Stimulated activated memory B cell treated with anti-CD40 and anti-IgM and Interleukin-4, amounts not matched to agents 10 μg/mL and 1 μg/mL and 100 μg/mL, for 72 hours (primary cell): ENCODE data around the gene GRIK2.
A peak's percentile ranks its signal among the peaks of the same experiment; 100 is the strongest.

Experiments used
- ATAC-seq: fragments of 150-1000 bp; cut with Tn5 transposase; 2 replicates; pipeline ENCODE4 v1.10.0; 2021
- H3K27ac Mint-ChIP-seq: one replicate; pipeline ENCODE4 v1.8.0; 2022; ENCODE audit warnings: mild to moderate bottlenecking, mixed read lengths
- H3K27me3 Mint-ChIP-seq: one replicate; pipeline ENCODE4 v1.8.0; 2022; ENCODE audit warnings: mixed read lengths
- H3K36me3 Mint-ChIP-seq: one replicate; pipeline ENCODE4 v1.8.0; 2022; ENCODE audit warnings: mixed read lengths
- H3K4me1 Mint-ChIP-seq: one replicate; pipeline ENCODE4 v1.8.0; 2022; ENCODE audit warnings: mixed read lengths
- H3K4me3 Mint-ChIP-seq: one replicate; pipeline ENCODE4 v1.8.0; 2022; ENCODE audit warnings: mild to moderate bottlenecking, moderate library complexity, mixed read lengths
- H3K9me3 Mint-ChIP-seq: one replicate; pipeline ENCODE4 v1.8.0; 2022; ENCODE audit warnings: mixed read lengths

Gene GRIK2

GRCh38 chr6:101650402-101651100 lies 257.0 kb downstream of the GRIK2 start:
- H3K27ac Mint-ChIP-seq = no peak overlapping the region
- H3K4me3 Mint-ChIP-seq = no peak overlapping the region
- ATAC-seq = no peak
- no peaks in the 10 kb centered on the region for H3K4me1 Mint-ChIP-seq
- no peaks in the 10 kb centered on the region for H3K27me3 Mint-ChIP-seq
- no peaks in the 10 kb centered on the region for H3K36me3 Mint-ChIP-seq
- peaks cover 6% of the 10 kb centered on the region for H3K9me3 Mint-ChIP-seq

GRCh38 chr6:101652079-101652478 lies 258.6 kb downstream of the GRIK2 start:
- Mint-ChIP-seq H3K4me1 (no peaks in the 10 kb centered on the region), H3K4me3 (no peak overlapping the region), H3K27ac (no peak overlapping the region), H3K9me3 (peaks cover 6% of the 10 kb centered on the region), H3K27me3 (no peaks in the 10 kb centered on the region), H3K36me3 (no peaks in the 10 kb centered on the region)
- no peak for ATAC-seq

DNA sequence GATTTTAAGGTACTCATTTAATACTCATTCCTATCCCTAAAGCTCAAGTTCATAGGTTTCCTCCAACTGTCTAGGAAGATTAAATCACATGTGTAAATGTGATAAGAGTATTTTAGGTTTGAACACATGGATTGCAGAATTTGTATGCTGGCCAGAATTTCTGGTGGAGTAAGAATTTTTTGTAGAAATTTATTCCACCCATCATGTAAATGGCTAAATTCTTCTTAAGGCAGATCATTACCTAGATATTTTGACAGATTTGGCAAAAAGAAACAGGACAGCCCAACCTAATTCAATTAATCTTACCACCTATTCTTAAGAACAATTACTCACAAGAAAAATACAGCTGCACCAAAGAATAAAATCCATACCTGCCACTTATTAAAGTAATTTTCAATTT lies 261.6 kb downstream of the GRIK2 start:
- peaks cover 9% of the 10 kb centered on the region for H3K9me3 Mint-ChIP-seq
- H3K4me3 Mint-ChIP-seq = no peak overlapping the region
- H3K36me3 Mint-ChIP-seq = no peaks in the 10 kb centered on the region
- no peaks in the 10 kb centered on the region for H3K27me3 Mint-ChIP-seq
- H3K27ac Mint-ChIP-seq = no peak overlapping the region
- ATAC-seq = no peak
- H3K4me1 Mint-ChIP-seq = no peaks in the 10 kb centered on the region

- Mint-ChIP-seq H3K4me1 (no peaks in the 10 kb centered on the region), H3K9me3 (peaks cover 8% of the 10 kb centered on the region), H3K4me3 (no peak overlapping the region), H3K27ac (no peak overlapping the region), H3K27me3 (no peaks in the 10 kb centered on the region), H3K36me3 (no peaks in the 10 kb centered on the region)
- ATAC-seq = no peak
Measured at GRCh38 chr6:101662111-101662897, 268.8 kb downstream of the GRIK2 start.

DNA sequence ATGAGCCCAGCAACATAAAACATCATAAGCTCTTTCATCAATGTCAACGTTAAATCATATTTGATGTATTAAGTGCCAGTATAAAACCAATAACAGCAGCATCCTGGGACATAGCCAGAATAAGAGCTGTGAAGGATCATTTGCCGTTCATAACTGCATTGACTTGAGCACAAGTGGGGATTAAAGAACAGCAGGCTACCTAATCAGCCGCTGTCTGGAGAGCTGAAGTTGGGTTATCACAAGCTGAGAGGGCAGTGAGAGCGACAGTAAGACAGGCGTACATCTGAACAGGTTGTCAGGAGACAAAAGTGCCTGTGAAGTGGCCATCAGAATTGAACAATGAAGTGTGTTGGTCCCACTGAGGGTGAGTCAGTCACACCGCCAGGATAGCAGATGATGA lies 269.6 kb downstream of the GRIK2 start:
- Mint-ChIP-seq H3K4me3 (no peak overlapping the region), H3K9me3 (peaks cover 6% of the 10 kb centered on the region), H3K4me1 (no peaks in the 10 kb centered on the region), H3K36me3 (no peaks in the 10 kb centered on the region), H3K27me3 (no peaks in the 10 kb centered on the region), H3K27ac (no peak overlapping the region)
- ATAC-seq = no peak

- no peak overlapping the region for H3K27ac Mint-ChIP-seq
- no peak overlapping the region for H3K4me3 Mint-ChIP-seq
- no peaks in the 10 kb centered on the region for H3K4me1 Mint-ChIP-seq
- peaks cover 4% of the 10 kb centered on the region for H3K9me3 Mint-ChIP-seq
- H3K27me3 Mint-ChIP-seq = no peaks in the 10 kb centered on the region
- no peak for ATAC-seq
- H3K36me3 Mint-ChIP-seq = no peaks in the 10 kb centered on the region
Measured at GRCh38 chr6:101666256-101666655, 272.7 kb downstream of the GRIK2 start.

DNA sequence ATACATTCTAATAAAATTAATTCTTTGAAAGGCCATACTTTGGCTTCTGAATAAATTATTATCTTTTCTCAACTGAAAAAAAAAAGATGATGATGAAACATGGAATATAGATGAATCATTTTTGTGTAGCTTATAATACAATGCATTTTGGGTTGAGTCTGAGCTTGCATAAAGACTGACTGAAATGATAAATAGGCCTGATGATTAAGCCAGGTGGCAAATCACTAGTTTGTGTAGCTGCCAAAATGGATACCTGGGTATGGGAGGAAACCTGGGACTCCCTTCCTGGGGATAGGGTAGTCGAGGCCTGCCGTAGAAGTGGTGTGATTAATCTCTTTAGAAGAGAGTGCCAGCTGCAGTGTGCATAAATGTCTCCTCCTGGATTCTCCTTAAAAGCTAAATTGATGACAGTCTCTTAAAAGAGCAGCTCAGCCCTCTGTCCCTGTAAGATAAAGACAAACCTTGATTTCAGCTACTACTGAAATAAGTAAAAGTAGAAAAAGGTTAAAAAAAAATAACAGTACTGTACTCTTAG lies 275.1 kb downstream of the GRIK2 start:
- H3K9me3 Mint-ChIP-seq = peaks cover 4% of the 10 kb centered on the region
- no peak for ATAC-seq
- no peaks in the 10 kb centered on the region for H3K27me3 Mint-ChIP-seq
- no peak overlapping the region for H3K4me3 Mint-ChIP-seq
- no peaks in the 10 kb centered on the region for H3K4me1 Mint-ChIP-seq
- H3K27ac Mint-ChIP-seq = no peak overlapping the region
- H3K36me3 Mint-ChIP-seq = no peaks in the 10 kb centered on the region

DNA sequence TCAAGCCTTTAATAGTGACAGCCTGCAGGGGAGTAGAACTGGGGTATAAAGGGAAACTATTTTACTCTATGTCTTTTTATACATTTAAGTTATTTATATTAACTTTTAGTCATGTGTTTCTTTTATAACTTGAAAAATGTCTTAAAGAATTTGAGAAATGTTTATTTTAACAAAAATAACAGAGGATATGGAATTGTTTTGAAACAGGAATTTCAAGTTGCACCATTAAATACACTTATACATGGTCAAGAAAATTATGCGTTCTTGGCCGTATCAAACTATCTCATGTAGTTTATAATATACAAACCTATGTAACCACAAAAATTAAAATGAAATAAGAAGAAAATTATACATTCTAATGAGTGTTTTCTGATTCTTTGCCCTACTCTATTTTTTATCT lies 282.7 kb downstream of the GRIK2 start:
- Mint-ChIP-seq H3K4me1 (no peaks in the 10 kb centered on the region), H3K27me3 (no peaks in the 10 kb centered on the region), H3K36me3 (no peaks in the 10 kb centered on the region), H3K27ac (no peak overlapping the region), H3K9me3 (no peaks in the 10 kb centered on the region), H3K4me3 (no peak overlapping the region)
- ATAC-seq = no peak

DNA sequence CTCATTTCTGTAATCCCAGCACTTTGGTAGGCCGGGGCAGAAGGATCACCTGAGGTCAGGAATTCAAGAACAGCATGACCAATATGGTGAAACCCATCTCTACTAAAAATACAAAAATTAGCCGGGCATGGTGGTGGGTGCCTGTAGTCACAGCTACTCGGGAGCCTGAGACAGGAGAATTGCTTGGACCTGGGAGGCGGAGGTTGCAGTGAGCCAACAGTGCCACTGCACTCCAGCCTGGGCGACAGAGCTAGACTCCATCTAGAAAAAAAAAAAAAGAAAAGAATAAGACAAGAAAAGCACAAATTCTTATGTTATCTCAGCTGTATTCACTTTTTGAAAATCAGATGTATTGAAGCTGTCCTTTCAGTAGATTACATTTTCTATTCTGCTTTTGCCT lies 289.4 kb downstream of the GRIK2 start:
- H3K27me3 Mint-ChIP-seq = no peaks in the 10 kb centered on the region
- H3K4me1 Mint-ChIP-seq = no peaks in the 10 kb centered on the region
- no peak overlapping the region for H3K27ac Mint-ChIP-seq
- no peak overlapping the region for H3K4me3 Mint-ChIP-seq
- no peaks in the 10 kb centered on the region for H3K36me3 Mint-ChIP-seq
- ATAC-seq = no peak
- H3K9me3 Mint-ChIP-seq = no peaks in the 10 kb centered on the region

- Mint-ChIP-seq H3K36me3 (no peaks in the 10 kb centered on the region), H3K27me3 (no peaks in the 10 kb centered on the region), H3K27ac (no peak overlapping the region), H3K4me3 (no peak overlapping the region), H3K4me1 (no peaks in the 10 kb centered on the region), H3K9me3 (no peaks in the 10 kb centered on the region)
- no peak for ATAC-seq
Measured at GRCh38 chr6:101683884-101684283, 290.4 kb downstream of the GRIK2 start.

DNA sequence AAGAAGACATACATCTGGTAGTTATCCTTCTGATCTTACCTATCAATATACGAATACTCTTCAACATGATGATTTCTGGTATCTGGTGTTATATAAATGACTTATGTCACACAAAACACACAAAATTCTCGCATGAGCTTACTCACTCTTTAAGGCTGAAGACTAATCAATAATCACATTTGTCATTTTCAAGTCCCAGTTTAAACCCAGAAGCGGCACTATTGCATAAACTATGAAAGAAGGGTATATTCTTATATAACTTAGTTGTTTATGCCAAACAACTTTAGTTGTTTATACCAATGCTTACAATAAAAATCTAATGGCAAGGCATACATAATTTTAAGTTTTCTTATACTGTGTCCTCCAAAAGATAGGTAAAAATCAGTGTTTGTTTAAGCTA lies 293.1 kb downstream of the GRIK2 start:
- ATAC-seq = no peak

GRCh38 chr6:101689156-101689555 lies 295.6 kb downstream of the GRIK2 start:
- no peaks in the 10 kb centered on the region for H3K36me3 Mint-ChIP-seq
- H3K4me3 Mint-ChIP-seq = no peak overlapping the region
- no peaks in the 10 kb centered on the region for H3K9me3 Mint-ChIP-seq
- H3K27ac Mint-ChIP-seq = no peak overlapping the region
- H3K4me1 Mint-ChIP-seq = no peaks in the 10 kb centered on the region
- no peak for ATAC-seq
- H3K27me3 Mint-ChIP-seq = no peaks in the 10 kb centered on the region

More for the DNA sequence above, 293.1 kb downstream of the GRIK2 start:
- Mint-ChIP-seq H3K27ac (no peak overlapping the region), H3K27me3 (no peaks in the 10 kb centered on the region), H3K4me3 (no peak overlapping the region), H3K36me3 (no peaks in the 10 kb centered on the region), H3K9me3 (no peaks in the 10 kb centered on the region), H3K4me1 (no peaks in the 10 kb centered on the region)

GRCh38 chr6:101689695-101690094 lies 296.2 kb downstream of the GRIK2 start:
- no peaks in the 10 kb centered on the region for H3K9me3 Mint-ChIP-seq
- H3K4me3 Mint-ChIP-seq = no peak overlapping the region
- H3K4me1 Mint-ChIP-seq = no peaks in the 10 kb centered on the region

DNA sequence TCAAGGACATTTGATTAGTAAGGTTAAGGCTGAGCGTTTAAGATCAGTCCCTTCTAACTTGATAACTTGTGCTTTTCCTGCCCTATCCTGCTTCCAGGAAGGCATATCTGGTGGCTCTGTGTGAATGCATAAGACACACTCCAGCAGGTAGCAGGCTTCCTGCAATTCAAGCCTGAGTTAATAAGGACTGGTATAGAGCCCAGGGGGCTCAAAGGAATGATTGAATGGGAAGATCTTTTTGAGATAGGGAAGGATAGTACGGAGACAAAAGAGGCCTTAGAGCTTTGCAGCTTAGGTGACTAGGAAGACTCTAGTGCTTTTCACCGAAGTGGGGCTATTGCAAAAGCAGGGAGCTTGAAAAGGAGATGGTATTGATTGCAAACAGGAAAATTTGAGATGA lies 307.1 kb downstream of the GRIK2 start:
- peaks cover 6% of the 10 kb centered on the region for H3K9me3 Mint-ChIP-seq
- no peaks in the 10 kb centered on the region for H3K27me3 Mint-ChIP-seq
- H3K4me1 Mint-ChIP-seq = no peaks in the 10 kb centered on the region
- H3K36me3 Mint-ChIP-seq = no peaks in the 10 kb centered on the region
- H3K27ac Mint-ChIP-seq = no peak overlapping the region
- no peak overlapping the region for H3K4me3 Mint-ChIP-seq
- ATAC-seq = peak; percentile 43

More at GRCh38 chr6:101689695-101690094, 296.2 kb downstream of the GRIK2 start:
- H3K27ac Mint-ChIP-seq = no peak overlapping the region
- H3K27me3 Mint-ChIP-seq = no peaks in the 10 kb centered on the region
- ATAC-seq = no peak
- H3K36me3 Mint-ChIP-seq = no peaks in the 10 kb centered on the region

DNA sequence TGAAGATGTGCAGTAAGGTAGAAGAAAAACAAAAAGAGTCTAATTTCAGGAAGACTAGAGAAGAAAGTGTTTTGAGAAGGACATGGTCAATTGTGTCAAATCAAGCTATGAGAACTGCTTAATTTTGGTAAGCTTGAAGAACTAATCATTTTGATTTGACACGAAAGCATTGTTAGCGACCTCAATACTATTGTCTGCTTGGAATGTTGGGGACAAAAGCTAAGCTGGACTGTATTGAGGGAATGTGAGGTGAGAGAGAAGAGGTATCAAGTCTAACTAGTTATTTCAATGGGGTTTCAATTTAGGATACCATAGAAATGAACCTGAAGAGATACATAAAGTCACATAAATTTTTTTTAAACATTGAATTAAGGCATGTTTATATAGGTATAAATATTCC lies 309.8 kb downstream of the GRIK2 start:
- H3K27me3 Mint-ChIP-seq = no peaks in the 10 kb centered on the region
- peaks cover 6% of the 10 kb centered on the region for H3K9me3 Mint-ChIP-seq
- no peak for ATAC-seq
- no peak overlapping the region for H3K4me3 Mint-ChIP-seq
- no peak overlapping the region for H3K27ac Mint-ChIP-seq
- H3K36me3 Mint-ChIP-seq = no peaks in the 10 kb centered on the region
- H3K4me1 Mint-ChIP-seq = no peaks in the 10 kb centered on the region

- H3K4me1 Mint-ChIP-seq = no peaks in the 10 kb centered on the region
- ATAC-seq = no peak
- no peaks in the 10 kb centered on the region for H3K27me3 Mint-ChIP-seq
- peaks cover 6% of the 10 kb centered on the region for H3K9me3 Mint-ChIP-seq
- no peak overlapping the region for H3K27ac Mint-ChIP-seq
- no peak overlapping the region for H3K4me3 Mint-ChIP-seq
- no peaks in the 10 kb centered on the region for H3K36me3 Mint-ChIP-seq
Measured at GRCh38 chr6:101705866-101706265, 312.4 kb downstream of the GRIK2 start.
